H9 (cell line): ENCODE data around the gene CRHR2. TPM values are rescaled to one million over a fixed set of nuclear protein-coding genes. Genes with fewer than 3 reads are reported as not detected.

Experiments used
- DNase-seq: peaks from one replicate; pipeline ENCODE4 v3.0.0-alpha.2; 2017
- H2AFZ ChIP-seq: one replicate; pipeline ENCODE4 v1.6.1; 2013; ENCODE audit warnings: mild to moderate bottlenecking, low read length, control low read depth, moderate library complexity
- H2AK5ac ChIP-seq: 2 replicates; pipeline ENCODE4 v1.6.1; 2013; ENCODE audit warnings: low read length, control low read depth, mixed read lengths; ENCODE audit not compliant: insufficient read length
- H2BK120ac ChIP-seq: one replicate; pipeline ENCODE4 v1.6.1; 2013; ENCODE audit warnings: low read depth, mild to moderate bottlenecking, low read length, control low read depth, inconsistent platforms; ENCODE audit not compliant: poor library complexity, severe bottlenecking
- H2BK12ac ChIP-seq: 2 replicates; pipeline ENCODE4 v1.6.1; 2013; ENCODE audit warnings: low read length, control low read depth, mixed read lengths, low read depth; ENCODE audit not compliant: insufficient read length
- H2BK15ac ChIP-seq: 2 replicates; pipeline ENCODE4 v1.6.1; 2013; ENCODE audit warnings: low read depth, low read length, control low read depth
- H2BK20ac ChIP-seq: one replicate; pipeline ENCODE4 v1.6.1; 2013; ENCODE audit warnings: low read depth, mild to moderate bottlenecking, low read length, control low read depth, inconsistent platforms; ENCODE audit not compliant: poor library complexity, severe bottlenecking
- H2BK5ac ChIP-seq: 2 replicates; pipeline ENCODE4 v1.6.1; 2013; ENCODE audit warnings: low read length, control low read depth, mixed read lengths; ENCODE audit not compliant: insufficient read length
- H3K14ac ChIP-seq: 2 replicates; pipeline ENCODE4 v1.6.1; 2013; ENCODE audit warnings: low read length, control low read depth; ENCODE audit not compliant: insufficient read depth
- H3K18ac ChIP-seq: 2 replicates; pipeline ENCODE4 v1.6.1; 2013; ENCODE audit warnings: low read depth, mild to moderate bottlenecking, mixed read lengths, low read length, control low read depth; ENCODE audit not compliant: insufficient read length
- H3K23ac ChIP-seq: 2 replicates; pipeline ENCODE4 v1.6.1; 2013; ENCODE audit warnings: low read length, control low read depth, mixed read lengths, low read depth; ENCODE audit not compliant: insufficient read length
- H3K23me2 ChIP-seq: 2 replicates; pipeline ENCODE4 v1.6.1; 2013; ENCODE audit warnings: low read depth, mild to moderate bottlenecking, mixed read lengths, low read length, control low read depth; ENCODE audit not compliant: insufficient read length, poor library complexity, severe bottlenecking
- H3K27ac ChIP-seq: 2 replicates; pipeline ENCODE4 v1.5.1; 2013; ENCODE audit warnings: low read length, control low read depth, mixed read lengths, low read depth; ENCODE audit not compliant: insufficient read length
- H3K27me3 ChIP-seq: 2 replicates; pipeline ENCODE4 v1.6.1; 2013; ENCODE audit warnings: low read length, control low read depth, inconsistent platforms; ENCODE audit not compliant: insufficient read depth
- H3K4ac ChIP-seq: 2 replicates; pipeline ENCODE4 v1.6.1; 2013; ENCODE audit warnings: low read depth, mild to moderate bottlenecking, control low read depth, inconsistent platforms, low read length, moderate library complexity
- H3K4me1 ChIP-seq: 2 replicates; pipeline ENCODE4 v1.6.1; 2013; ENCODE audit warnings: low read length, control low read depth, inconsistent platforms; ENCODE audit not compliant: insufficient read depth
- H3K4me2 ChIP-seq: 2 replicates; pipeline ENCODE4 v1.6.1; 2013; ENCODE audit warnings: low read length, control low read depth, mixed read lengths; ENCODE audit not compliant: insufficient read length, insufficient read depth
- H3K56ac ChIP-seq: 2 replicates; pipeline ENCODE4 v1.6.1; 2013; ENCODE audit warnings: low read depth, mild to moderate bottlenecking, mixed read lengths, low read length, control low read depth; ENCODE audit not compliant: insufficient read length
- H3K79me1 ChIP-seq: 2 replicates; pipeline ENCODE4 v1.6.1; 2013; ENCODE audit warnings: low read depth, mild to moderate bottlenecking, moderate library complexity, low read length, control low read depth, inconsistent platforms; ENCODE audit not compliant: insufficient read depth, poor library complexity, severe bottlenecking
- H3K79me2 ChIP-seq: 2 replicates; pipeline ENCODE4 v1.6.1; 2013; ENCODE audit warnings: low read length, control low read depth, inconsistent platforms; ENCODE audit not compliant: insufficient read depth
- H3K9ac ChIP-seq: 2 replicates; pipeline ENCODE4 v1.6.1; 2013; ENCODE audit warnings: low read length, control low read depth, mixed read lengths; ENCODE audit not compliant: insufficient read length; ENCODE audit errors: extremely low read depth
- H3K9me3 ChIP-seq: one replicate; pipeline ENCODE4 v1.6.1; 2013; ENCODE audit warnings: low read depth, low read length, inconsistent platforms; ENCODE audit not compliant: control insufficient read depth
- H3T11ph ChIP-seq: one replicate; pipeline ENCODE4 v1.6.1; 2013; ENCODE audit warnings: mild to moderate bottlenecking, low read length, control low read depth, inconsistent platforms
- H4K20me1 ChIP-seq: one replicate; pipeline ENCODE4 v1.6.1; 2013; ENCODE audit not compliant: control insufficient read depth, insufficient read length, insufficient read depth
- H4K5ac ChIP-seq: 2 replicates; pipeline ENCODE4 v1.6.1; 2013; ENCODE audit warnings: low read depth, mild to moderate bottlenecking, mixed read lengths, low read length, control low read depth; ENCODE audit not compliant: insufficient read length
- H4K8ac ChIP-seq: replicated peaks from 2 replicates; pipeline ENCODE4 v1.6.1; 2013; ENCODE audit warnings: low read length, control low read depth, mixed read lengths, low read depth; ENCODE audit not compliant: insufficient read length
- H4K91ac ChIP-seq: 2 replicates; pipeline ENCODE4 v1.6.1; 2013; ENCODE audit warnings: low read depth, mild to moderate bottlenecking, moderate library complexity, mixed read lengths, low read length, control low read depth; ENCODE audit not compliant: insufficient read length
- H3K27ac Mint-ChIP-seq, 3 experiments: 2 replicates in 2 of 3; 3 replicates in 1 of 3; pipeline ENCODE4 v1.8.0; 2020 to 2021; ENCODE audit warnings: mixed read lengths in 3 of 3, mild to moderate bottlenecking in 1 of 3, moderate library complexity in 1 of 3
- H3K27me3 Mint-ChIP-seq: 2 replicates; pipeline ENCODE4 v1.8.0; 2021; ENCODE audit warnings: low read depth, mild to moderate bottlenecking, moderate library complexity, mixed read lengths
- H3K36me3 Mint-ChIP-seq, 3 experiments: 2 replicates in 2 of 3; 3 replicates in 1 of 3; pipeline ENCODE4 v1.8.0; 2020 to 2021; ENCODE audit warnings: low read depth in 3 of 3, mixed read lengths in 3 of 3; ENCODE audit not compliant: insufficient read depth in 1 of 3
- H3K4me1 Mint-ChIP-seq, 2 experiments: 2 replicates each; pipeline ENCODE4 v1.8.0; 2020; ENCODE audit warnings: mixed read lengths in 2 of 2
- H3K4me3 Mint-ChIP-seq, 2 experiments: 2 replicates in 1 of 2; 3 replicates in 1 of 2; pipeline ENCODE4 v1.8.0; 2020 to 2021; ENCODE audit warnings: mild to moderate bottlenecking in 2 of 2, mixed read lengths in 2 of 2, moderate library complexity in 1 of 2
- H3K9me3 Mint-ChIP-seq, 2 experiments: 2 replicates in 1 of 2; 3 replicates in 1 of 2; pipeline ENCODE4 v1.8.0; 2020; ENCODE audit warnings: mild to moderate bottlenecking in 2 of 2, mixed read lengths in 2 of 2, moderate library complexity in 1 of 2
- WGBS: extraction: QIAGEN DNeasy Blood & Tissue Kit; methylation state at CpG from one replicate; pipeline ENCODE4 v1.1.7; 2013; ENCODE audit warnings: missing lambda C conversion rate, low lambda C conversion rate, mixed read lengths; ENCODE audit not compliant: insufficient read length; ENCODE audit errors: extremely low coverage; 5-methylcytosine and 5-hydroxymethylcytosine counted together
- total RNA-seq: library from RNA; stranded (reverse); gene quantifications from 2 replicates; pipeline ENCODE4 v1.2.1, GENCODE V29; 2021
- TF ChIP-seq, protein P1 (sequence below): fragments of 200-600 bp; sonication (generic); conservative IDR thresholded peaks from 3 replicates; pipeline ENCODE4 v1.8.0; 2021; ENCODE audit warnings: antibody characterized with exemption, mild to moderate bottlenecking

The CRHR2 gene
- total RNA-seq, 1 experiment from 2014 or later, result 0.07 TPM

DNA sequence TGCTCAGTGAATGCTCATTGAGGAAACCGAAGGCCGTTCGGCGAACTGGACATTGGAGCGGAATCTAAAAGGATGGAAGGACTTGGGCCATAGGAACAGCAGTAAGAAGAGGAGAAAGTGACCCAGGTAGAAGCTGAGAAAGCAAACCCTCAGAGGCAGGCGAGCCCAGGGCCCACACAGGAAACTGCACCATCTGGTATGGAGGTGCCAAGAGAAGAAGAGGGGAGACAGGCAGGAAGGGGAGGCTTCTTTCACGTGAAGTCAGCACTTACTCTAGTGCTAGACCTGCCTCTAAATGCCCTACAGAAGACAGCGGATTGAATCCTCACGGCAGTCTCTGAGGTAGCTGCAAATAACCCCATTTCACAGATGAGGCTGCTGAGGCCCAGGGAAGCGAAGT lies 10.2 kb upstream of the CRHR2 start:
- no peak overlapping the region for H3K14ac ChIP-seq
- H4K20me1 ChIP-seq, result no peaks in the 10 kb centered on the region
- peaks cover 2% of the 10 kb centered on the region for H3K23me2 ChIP-seq
- no CpG with 5 or more reads among the region's 10 CpGs for WGBS
- H2BK120ac ChIP-seq, result no peak overlapping the region
- H3T11ph ChIP-seq, result no peak overlapping the region
- H3K27me3 Mint-ChIP-seq, result peaks cover 14% of the 10 kb centered on the region
- no peak overlapping the region for H3K27ac ChIP-seq
- H3K4me1 Mint-ChIP-seq, result peaks cover 11 to 22% of the 10 kb centered on the region in 2 experiments
- DNase-seq, result no peak
- H3K79me1 ChIP-seq, result no peaks in the 10 kb centered on the region
- H3K9me3 Mint-ChIP-seq, result no peaks in the 10 kb centered on the region
- H2BK12ac ChIP-seq, result no peak overlapping the region
- peaks cover 3% of the 10 kb centered on the region; the same call in 1 of the 2 replicates for H3K4me1 ChIP-seq
- H3K23ac ChIP-seq, result no peak overlapping the region
- H2BK5ac ChIP-seq, result no peak overlapping the region
- H4K5ac ChIP-seq, result no peak overlapping the region
- H3K4ac ChIP-seq, result no peak overlapping the region
- no peak overlapping the region for H2BK15ac ChIP-seq
- H2AFZ ChIP-seq, result no peak overlapping the region
- no peak overlapping the region for H4K8ac ChIP-seq
- H3K36me3 Mint-ChIP-seq, result no peaks in the 10 kb centered on the region; a peak in 1 of 7 replicates
- no peaks in the 10 kb centered on the region for H3K79me2 ChIP-seq
- no peak overlapping the region for H3K4me2 ChIP-seq
- H3K27me3 ChIP-seq, result no peaks in the 10 kb centered on the region
- H2BK20ac ChIP-seq, result no peak overlapping the region
- TF ChIP-seq, protein P1, sequence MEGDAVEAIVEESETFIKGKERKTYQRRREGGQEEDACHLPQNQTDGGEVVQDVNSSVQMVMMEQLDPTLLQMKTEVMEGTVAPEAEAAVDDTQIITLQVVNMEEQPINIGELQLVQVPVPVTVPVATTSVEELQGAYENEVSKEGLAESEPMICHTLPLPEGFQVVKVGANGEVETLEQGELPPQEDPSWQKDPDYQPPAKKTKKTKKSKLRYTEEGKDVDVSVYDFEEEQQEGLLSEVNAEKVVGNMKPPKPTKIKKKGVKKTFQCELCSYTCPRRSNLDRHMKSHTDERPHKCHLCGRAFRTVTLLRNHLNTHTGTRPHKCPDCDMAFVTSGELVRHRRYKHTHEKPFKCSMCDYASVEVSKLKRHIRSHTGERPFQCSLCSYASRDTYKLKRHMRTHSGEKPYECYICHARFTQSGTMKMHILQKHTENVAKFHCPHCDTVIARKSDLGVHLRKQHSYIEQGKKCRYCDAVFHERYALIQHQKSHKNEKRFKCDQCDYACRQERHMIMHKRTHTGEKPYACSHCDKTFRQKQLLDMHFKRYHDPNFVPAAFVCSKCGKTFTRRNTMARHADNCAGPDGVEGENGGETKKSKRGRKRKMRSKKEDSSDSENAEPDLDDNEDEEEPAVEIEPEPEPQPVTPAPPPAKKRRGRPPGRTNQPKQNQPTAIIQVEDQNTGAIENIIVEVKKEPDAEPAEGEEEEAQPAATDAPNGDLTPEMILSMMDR, result no peak
- no peak overlapping the region for H2AK5ac ChIP-seq
- H3K4me3 Mint-ChIP-seq, result no peak overlapping the region
- H3K9ac ChIP-seq, result no peak overlapping the region
- H3K18ac ChIP-seq, result no peak overlapping the region
- no peak overlapping the region for H3K27ac Mint-ChIP-seq
- H3K56ac ChIP-seq, result no peak overlapping the region
- no peaks in the 10 kb centered on the region for H3K9me3 ChIP-seq
- H4K91ac ChIP-seq, result no peak overlapping the region
